HL-60 (cell line): ENCODE measurements around the gene FRAT2.

ENCODE experiments used
- CTCF ChIP-seq: IDR thresholded peaks from one replicate; pipeline ENCODE4 v1.5.1; 2011; ENCODE audit warnings: low read length, control low read depth, inconsistent platforms; ENCODE audit not compliant: insufficient read depth
- GABPA ChIP-seq: IDR thresholded peaks from 2 replicates; pipeline ENCODE4 v1.6.1; 2012; ENCODE audit warnings: low read depth
- POLR2AphosphoS5 ChIP-seq: IDR thresholded peaks from 2 replicates; pipeline ENCODE4 v1.6.1; 2012; ENCODE audit warnings: low read depth
- SPI1 ChIP-seq: IDR thresholded peaks from 2 replicates; pipeline ENCODE4 v1.6.1; 2012; ENCODE audit warnings: low read depth, mild to moderate bottlenecking, borderline replicate concordance
- TF ChIP-seq, protein P1 (sequence below): IDR thresholded peaks from 2 replicates; pipeline ENCODE4 v1.6.1; 2012; ENCODE audit warnings: low read depth; ENCODE audit not compliant: insufficient replicate concordance

DNA sequence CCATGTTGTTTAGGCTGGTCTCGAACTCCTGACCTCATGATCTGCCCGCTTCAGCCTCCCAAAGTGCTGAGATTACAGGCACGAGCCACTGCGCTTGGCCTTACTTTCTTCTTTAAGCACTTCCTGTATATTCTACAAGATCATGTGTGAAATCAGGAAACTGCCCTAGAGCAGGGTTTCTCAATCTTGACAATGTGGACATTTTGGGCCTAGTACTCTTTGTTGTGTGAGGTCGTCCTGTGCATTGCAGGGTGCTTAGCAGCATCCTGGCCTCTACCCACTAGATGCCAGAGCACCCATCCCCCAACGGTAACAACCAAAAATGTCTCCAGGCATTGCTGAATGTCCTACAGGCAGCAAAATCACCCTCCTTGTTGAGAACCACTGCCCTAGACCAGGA is 41.9 kb upstream of the FRAT2 start:
- no peak for TF ChIP-seq CTCF
- peak; percentile 64 for TF ChIP-seq POLR2AphosphoS5
- peak; percentile 86 for TF ChIP-seq SPI1
- TF ChIP-seq GABPA: 0 out of 2 replicates have a peak, but pooled peaks have one; percentile 10
- TF ChIP-seq, protein P1, sequence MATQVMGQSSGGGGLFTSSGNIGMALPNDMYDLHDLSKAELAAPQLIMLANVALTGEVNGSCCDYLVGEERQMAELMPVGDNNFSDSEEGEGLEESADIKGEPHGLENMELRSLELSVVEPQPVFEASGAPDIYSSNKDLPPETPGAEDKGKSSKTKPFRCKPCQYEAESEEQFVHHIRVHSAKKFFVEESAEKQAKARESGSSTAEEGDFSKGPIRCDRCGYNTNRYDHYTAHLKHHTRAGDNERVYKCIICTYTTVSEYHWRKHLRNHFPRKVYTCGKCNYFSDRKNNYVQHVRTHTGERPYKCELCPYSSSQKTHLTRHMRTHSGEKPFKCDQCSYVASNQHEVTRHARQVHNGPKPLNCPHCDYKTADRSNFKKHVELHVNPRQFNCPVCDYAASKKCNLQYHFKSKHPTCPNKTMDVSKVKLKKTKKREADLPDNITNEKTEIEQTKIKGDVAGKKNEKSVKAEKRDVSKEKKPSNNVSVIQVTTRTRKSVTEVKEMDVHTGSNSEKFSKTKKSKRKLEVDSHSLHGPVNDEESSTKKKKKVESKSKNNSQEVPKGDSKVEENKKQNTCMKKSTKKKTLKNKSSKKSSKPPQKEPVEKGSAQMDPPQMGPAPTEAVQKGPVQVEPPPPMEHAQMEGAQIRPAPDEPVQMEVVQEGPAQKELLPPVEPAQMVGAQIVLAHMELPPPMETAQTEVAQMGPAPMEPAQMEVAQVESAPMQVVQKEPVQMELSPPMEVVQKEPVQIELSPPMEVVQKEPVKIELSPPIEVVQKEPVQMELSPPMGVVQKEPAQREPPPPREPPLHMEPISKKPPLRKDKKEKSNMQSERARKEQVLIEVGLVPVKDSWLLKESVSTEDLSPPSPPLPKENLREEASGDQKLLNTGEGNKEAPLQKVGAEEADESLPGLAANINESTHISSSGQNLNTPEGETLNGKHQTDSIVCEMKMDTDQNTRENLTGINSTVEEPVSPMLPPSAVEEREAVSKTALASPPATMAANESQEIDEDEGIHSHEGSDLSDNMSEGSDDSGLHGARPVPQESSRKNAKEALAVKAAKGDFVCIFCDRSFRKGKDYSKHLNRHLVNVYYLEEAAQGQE: no peak
